NCI-H146 (cell line): ENCODE data around the gene HADH.
"Not testable (repeated sequence)": the region's sequence is repeated elsewhere in the genome, so short reads cannot be mapped to it uniquely, and the experiment has no call there.

Source experiments
- DNase-seq: peaks from one replicate; lab custom pipeline; 2025; lab: John Stamatoyannopoulos, UW

Gene HADH

DNA sequence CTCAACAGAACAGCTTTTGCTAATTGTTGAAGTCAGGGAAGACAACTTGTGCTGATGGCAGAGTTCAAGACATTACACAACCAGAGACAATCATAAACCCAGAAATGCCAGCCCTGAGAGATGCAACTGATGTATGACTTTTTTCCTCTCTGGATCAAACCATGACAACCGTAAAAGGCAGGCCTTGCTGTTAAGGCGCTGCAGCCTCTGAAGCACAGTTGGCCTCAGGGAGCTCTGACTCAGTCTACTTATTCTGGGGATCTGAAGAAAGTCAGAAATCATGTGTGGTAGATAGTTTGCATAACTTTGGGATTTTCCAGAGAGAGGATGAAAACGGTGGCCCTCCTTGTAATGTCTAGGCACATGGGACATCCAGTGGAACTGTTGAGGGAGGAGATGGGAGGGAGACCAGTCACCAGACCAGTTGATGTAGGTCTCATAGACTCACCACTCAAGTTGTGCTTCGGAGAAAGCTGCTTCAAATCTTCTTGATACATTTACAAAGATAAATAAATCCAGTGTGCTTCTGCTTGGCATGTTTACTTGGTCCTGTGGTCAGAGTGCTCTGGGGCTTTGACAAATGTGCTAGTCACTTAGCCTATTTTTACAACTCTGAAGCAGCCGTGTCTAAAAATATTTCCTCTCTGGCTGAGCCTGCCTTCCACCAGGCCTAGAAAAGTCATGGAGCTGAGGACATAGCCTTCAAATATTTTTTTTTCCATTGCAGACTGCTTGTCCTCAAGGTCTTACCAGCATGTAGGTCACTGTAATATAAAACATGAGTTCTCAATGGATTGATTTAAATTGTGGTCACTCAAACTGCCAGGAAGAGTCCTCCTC, 7.5 kb downstream of the HADH start:
- no peak for DNase-seq

GRCh38 chr4:107997794-107998193, 8.1 kb downstream of the HADH start:
- no peak for DNase-seq

DNA sequence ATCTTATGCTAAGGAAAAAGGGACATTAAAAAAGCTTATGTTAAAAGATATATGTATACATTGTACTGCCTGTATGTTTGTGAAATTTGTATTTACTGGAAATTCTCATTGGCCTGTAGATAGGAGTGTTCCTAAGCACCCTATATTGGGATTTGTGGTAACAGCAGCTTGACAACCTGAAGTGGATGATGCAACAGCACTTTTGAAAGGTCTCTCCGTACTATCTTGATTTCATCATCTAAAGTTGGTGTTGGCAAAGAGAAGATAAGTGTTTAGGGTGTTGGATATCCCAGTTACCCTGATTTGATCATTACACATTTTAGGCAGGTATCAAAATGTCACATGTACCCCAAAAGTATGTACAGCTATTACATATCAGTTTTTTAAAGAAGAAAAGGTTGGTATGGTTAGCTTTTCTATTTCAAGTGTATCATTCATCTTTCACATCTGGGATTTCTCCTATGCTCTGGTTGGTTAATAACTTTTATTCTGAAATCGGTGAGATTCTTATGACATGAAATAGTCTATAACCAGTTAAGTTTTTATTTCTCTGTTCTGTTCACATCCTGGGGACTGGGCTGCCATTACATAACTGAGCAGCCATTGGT, 10.3 kb downstream of the HADH start:
- DNase-seq = no peak

GRCh38 chr4:108001540-108002135, 11.9 kb downstream of the HADH start:
- DNase-seq = no peak

GRCh38 chr4:108003982-108004515, 14.4 kb downstream of the HADH start:
- DNase-seq = no peak

DNA sequence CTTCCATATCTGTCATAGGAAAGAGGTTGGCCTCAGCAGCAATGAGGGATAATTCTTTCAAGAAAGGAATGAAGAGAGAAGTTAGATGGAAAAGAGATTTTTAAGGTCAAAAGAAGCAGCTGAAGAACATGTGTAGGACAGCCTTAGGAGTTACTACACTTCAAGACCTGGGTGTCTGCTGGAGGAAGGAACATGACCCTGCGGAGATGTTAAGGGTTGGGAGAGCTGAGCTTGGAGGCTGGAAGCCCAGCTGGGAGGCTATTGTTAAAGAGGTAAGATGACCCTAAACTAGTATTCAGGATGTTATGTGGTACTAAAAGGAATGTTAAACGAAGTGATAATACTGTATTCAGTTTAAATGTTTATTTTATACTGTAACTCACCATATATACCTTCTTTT, 15.0 kb downstream of the HADH start:
- no peak for DNase-seq

GRCh38 chr4:108005807-108006206, 16.1 kb downstream of the HADH start:
- DNase-seq = no peak

GRCh38 chr4:108006361-108006760, 16.7 kb downstream of the HADH start:
- no peak for DNase-seq

GRCh38 chr4:108007984-108008383, 18.3 kb downstream of the HADH start:
- no peak for DNase-seq

DNA sequence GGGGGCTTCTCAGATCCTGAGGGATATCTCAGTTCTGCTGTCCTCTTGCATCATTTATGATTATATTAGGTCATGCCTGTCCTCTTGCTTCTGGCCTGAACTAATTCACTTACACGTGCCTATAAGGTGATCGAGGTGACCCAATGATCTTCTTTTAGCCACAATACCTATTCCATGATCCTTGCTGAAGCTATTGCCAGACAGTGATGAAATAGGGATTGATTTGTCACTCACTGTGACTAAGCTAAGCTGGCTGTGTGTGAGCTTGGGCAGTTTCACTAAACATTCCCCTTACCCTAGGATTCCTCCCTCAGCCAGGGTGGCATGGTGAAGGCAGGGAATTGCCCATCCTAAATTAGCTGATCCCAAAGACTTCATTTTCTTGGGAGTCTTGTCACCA, 19.0 kb downstream of the HADH start:
- no peak for DNase-seq

DNA sequence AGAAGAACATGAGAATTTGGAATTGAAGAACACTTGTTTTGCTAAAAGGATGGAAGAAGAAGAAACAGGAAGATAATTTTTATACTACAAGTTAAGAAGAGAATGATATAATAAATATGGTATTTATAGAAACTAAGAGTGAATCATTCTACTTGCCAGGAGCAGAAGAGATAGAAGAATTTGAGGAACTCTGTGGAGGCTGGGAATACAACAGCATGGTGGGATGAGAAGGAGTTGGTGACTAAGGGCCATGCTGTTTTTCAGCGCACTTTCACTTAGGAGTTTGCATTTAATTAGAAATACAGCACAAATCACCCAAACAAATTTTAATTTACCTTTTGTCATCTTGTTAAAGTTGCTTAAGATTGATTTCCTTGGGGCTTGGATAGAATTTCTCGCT, 20.5 kb downstream of the HADH start:
- no peak for DNase-seq

DNA sequence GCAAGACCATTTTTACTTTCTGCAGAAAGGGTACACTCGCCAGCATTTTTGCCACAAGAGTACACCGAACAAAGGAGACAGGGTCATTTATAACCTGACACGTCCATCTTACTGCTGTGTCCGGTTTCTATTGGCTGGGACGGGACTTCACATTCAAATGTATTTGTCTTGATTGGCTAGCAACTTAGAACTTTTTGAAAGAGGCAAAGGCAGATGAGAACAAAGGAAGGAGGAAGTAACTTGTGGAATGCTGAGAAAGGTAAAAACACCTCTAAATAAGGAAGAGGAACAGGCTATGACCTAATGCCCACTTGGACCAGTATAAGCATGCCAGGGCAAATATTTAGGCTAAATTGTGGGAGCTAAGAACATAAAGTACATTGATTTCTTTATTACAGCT, 22.7 kb downstream of the HADH start:
- DNase-seq = not testable (repeated sequence)

- no peak for DNase-seq
Observed at GRCh38 chr4:108013327-108013726, 23.6 kb downstream of the HADH start.

- no peak for DNase-seq
Observed at GRCh38 chr4:108013955-108014354, 24.3 kb downstream of the HADH start.

DNA sequence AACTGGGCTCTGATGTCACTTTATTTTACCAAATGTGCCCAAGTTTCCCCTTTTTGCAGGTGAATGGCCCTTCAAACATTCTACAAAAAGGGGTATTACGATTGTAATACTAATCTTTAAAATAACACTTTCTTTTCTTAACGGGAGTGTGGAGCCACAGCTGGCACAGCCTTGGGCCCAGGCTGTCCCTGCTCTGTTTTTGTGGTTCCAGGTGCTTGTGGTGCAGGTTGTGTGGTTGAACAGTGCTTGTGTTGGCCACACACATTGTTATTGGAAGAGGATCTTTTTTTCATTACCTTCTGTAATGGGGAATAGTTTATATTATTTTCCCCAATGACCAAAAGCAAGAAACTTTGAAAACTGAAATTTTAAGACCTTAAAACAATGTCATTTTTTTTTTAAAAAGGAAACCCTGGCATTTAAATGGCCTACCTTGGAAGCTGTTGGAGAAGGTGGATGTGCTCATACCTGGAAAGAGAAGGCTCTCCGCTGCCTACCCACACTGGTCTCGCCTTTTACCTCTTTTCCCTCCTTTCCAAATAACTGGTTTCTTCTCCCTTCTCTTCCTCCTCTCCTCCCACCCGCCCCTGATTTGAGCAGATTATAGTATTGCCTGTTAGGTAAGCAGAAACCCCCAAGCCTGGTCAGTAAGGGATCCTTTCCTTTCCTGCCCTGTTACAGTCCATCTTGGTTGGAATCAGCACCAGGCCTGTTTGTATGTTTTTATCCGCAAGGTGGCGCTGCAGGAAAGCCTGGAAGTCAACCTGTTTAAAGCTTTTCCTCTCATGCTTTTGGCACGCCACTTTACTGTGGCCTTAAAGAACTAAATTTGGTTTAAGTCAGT, 28.6 kb downstream of the HADH start:
- DNase-seq = peak; percentile 38

- no peak for DNase-seq
Observed at GRCh38 chr4:108018884-108019187, 29.1 kb downstream of the HADH start.

GRCh38 chr4:108024085-108024877, 34.6 kb downstream of the HADH start:
- no peak for DNase-seq

DNA sequence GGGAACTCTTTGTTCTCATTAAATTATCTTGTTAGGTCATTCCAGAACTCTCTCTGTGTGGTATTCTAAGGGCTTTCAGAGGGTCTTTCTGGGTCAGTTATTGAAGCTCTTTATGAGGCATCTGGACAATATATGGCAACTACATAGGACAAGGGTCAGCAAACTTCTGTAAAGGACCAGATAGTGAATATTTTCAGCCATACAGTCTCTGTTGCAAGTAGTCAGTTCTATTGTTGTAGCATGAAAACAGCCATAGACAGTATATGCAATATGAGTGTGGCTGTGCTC, 35.1 kb downstream of the HADH start:
- no peak for DNase-seq

DNA sequence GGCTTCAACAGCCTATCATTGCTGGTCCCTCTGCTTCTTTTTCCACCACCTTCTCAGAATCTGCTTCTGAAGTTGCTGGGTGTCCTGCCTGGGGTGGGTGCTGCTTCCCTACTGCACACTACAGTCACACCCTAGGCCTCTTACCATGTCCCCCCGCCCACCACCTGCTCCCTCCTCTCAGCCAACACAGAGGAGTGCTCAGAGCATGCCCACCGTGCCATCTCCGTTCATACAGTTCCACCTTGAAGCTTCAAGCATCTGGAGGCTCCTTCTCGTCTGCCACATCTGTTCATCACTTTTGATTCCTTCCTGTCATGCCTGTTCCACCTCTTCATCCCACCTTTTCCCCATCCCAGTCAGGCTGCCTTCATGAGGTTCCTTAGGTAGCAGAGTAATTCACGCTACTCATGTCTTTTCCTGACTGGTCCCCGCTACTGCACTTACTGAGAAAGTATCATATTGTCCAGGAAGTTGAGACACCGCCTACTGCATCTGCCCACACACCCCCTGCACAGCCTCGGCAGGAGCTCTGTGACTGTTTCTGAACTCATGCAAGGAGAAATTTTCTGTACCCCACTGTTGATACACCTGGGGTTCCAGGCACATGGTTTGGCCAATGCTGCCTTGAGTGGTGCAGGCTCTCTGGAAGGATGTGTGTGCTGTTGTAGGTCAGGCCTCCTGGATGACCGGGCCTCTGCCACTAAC, 39.5 kb downstream of the HADH start:
- DNase-seq = no peak

GRCh38 chr4:108029731-108030130, 40.0 kb downstream of the HADH start:
- no peak for DNase-seq

DNA sequence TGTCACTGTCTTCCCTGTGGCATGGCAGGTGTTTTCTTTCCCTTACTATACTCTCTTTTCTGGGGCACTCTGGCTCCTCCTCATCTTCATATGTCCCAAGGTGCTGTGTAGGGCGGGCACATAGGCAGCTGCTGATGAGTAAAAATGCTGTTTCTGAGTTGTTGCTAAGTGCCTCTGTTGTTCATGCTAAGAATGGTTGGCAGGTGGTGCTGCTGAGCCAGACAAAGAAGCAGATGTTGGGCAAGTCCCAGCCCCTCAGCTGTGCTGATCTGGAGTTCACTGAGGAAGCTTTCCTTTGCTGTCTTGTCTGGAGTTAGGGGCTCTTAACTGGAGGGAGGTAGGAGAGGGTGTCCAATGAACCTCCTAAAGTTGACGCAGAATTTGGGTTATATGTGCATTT, 40.6 kb downstream of the HADH start:
- DNase-seq = peak; percentile 31
